IPS DF 6.9 (cell line): Measurements from ENCODE around the gene RASAL2.

Experiments
- DNase-seq: peaks from one replicate; pipeline ENCODE4 v3.0.0-alpha.2; 2013; ENCODE audit warnings: low read depth, low spot score
- H3K27ac ChIP-seq: one replicate; pipeline ENCODE4 v1.5.1; 2013; ENCODE audit warnings: low read length, control low read depth
- H3K27me3 ChIP-seq: 2 replicates; pipeline ENCODE4 v1.6.1; 2013; ENCODE audit warnings: mild to moderate bottlenecking, low read length; ENCODE audit not compliant: control insufficient read depth, insufficient read depth
- H3K36me3 ChIP-seq: 2 replicates; pipeline ENCODE4 v1.6.1; 2013; ENCODE audit warnings: low read length; ENCODE audit not compliant: control insufficient read depth, insufficient read depth
- H3K4me1 ChIP-seq: 2 replicates; pipeline ENCODE4 v1.6.1; 2013; ENCODE audit warnings: low read length; ENCODE audit not compliant: control insufficient read depth, insufficient read depth
- H3K4me3 ChIP-seq: 2 replicates; pipeline ENCODE4 v1.5.1; 2013; ENCODE audit warnings: mild to moderate bottlenecking, low read length
- H3K9me3 ChIP-seq: 2 replicates; pipeline ENCODE4 v1.6.1; 2013; ENCODE audit warnings: low read length, inconsistent platforms; ENCODE audit not compliant: control insufficient read depth, insufficient read depth
- WGBS: extraction: QIAGEN DNeasy Blood & Tissue Kit; methylation state at CpG from one replicate; pipeline ENCODE4 v1.1.7; 2013; ENCODE audit warnings: mixed read lengths, missing lambda C conversion rate; ENCODE audit not compliant: insufficient read length, insufficient coverage; 5-methylcytosine and 5-hydroxymethylcytosine counted together

RASAL2 gene

GRCh38 chr1:178397678-178398077, 303.8 kb downstream of the RASAL2 start:
- no peak for DNase-seq
- H3K27me3 ChIP-seq: no peaks in the 10 kb centered on the region
- no peak overlapping the region for H3K4me3 ChIP-seq
- no peaks in the 10 kb centered on the region for H3K36me3 ChIP-seq
- H3K9me3 ChIP-seq: no peaks in the 10 kb centered on the region
- H3K27ac ChIP-seq: no peak overlapping the region
- WGBS: no CpG with 5 or more reads among the region's 2 CpGs
- peaks cover 3% of the 10 kb centered on the region; the same call in 1 of the 2 replicates for H3K4me1 ChIP-seq

- Histone ChIP-seq H3K9me3 (no peaks in the 10 kb centered on the region), H3K4me3 (no peak overlapping the region), H3K4me1 (peaks cover 3% of the 10 kb centered on the region; the same call in 1 of the 2 replicates), H3K36me3 (no peaks in the 10 kb centered on the region), H3K27me3 (no peaks in the 10 kb centered on the region), H3K27ac (no peak overlapping the region)
- DNase-seq: no peak
- no CpG with 5 or more reads among the region's 4 CpGs for WGBS
Observed at GRCh38 chr1:178399177-178399728, 305.3 kb downstream of the RASAL2 start.

GRCh38 chr1:178405137-178405536, 311.2 kb downstream of the RASAL2 start:
- no peak overlapping the region for H3K27ac ChIP-seq
- no peaks in the 10 kb centered on the region for H3K4me1 ChIP-seq
- H3K36me3 ChIP-seq: no peaks in the 10 kb centered on the region
- H3K9me3 ChIP-seq: no peaks in the 10 kb centered on the region
- no peak for DNase-seq
- no peak overlapping the region for H3K4me3 ChIP-seq
- no peaks in the 10 kb centered on the region for H3K27me3 ChIP-seq
- no CpG with 5 or more reads among the region's 1 CpG for WGBS

- Histone ChIP-seq H3K27me3 (no peaks in the 10 kb centered on the region), H3K4me3 (no peak overlapping the region), H3K9me3 (no peaks in the 10 kb centered on the region), H3K27ac (no peak overlapping the region), H3K4me1 (no peaks in the 10 kb centered on the region), H3K36me3 (no peaks in the 10 kb centered on the region)
- DNase-seq: no peak
- no CpG with 5 or more reads among the region's 2 CpGs for WGBS
Observed at GRCh38 chr1:178407215-178407614, 313.3 kb downstream of the RASAL2 start.

GRCh38 chr1:178407655-178408054, 313.8 kb downstream of the RASAL2 start:
- H3K36me3 ChIP-seq: no peaks in the 10 kb centered on the region
- H3K4me1 ChIP-seq: no peaks in the 10 kb centered on the region
- no peak overlapping the region for H3K4me3 ChIP-seq
- no peaks in the 10 kb centered on the region for H3K27me3 ChIP-seq
- no peak for DNase-seq
- H3K27ac ChIP-seq: no peak overlapping the region
- WGBS: no CpG with 5 or more reads among the region's 4 CpGs
- no peaks in the 10 kb centered on the region for H3K9me3 ChIP-seq

- H3K9me3 ChIP-seq: no peaks in the 10 kb centered on the region
- no peaks in the 10 kb centered on the region for H3K36me3 ChIP-seq
- no CpG with 5 or more reads among the region's 2 CpGs for WGBS
Observed at GRCh38 chr1:178408871-178409270, 315.0 kb downstream of the RASAL2 start.

GRCh38 chr1:178409541-178409940, 315.6 kb downstream of the RASAL2 start:
- DNase-seq: no peak
- no peak overlapping the region for H3K4me3 ChIP-seq
- H3K27me3 ChIP-seq: no peaks in the 10 kb centered on the region
- no peaks in the 10 kb centered on the region for H3K4me1 ChIP-seq
- WGBS: no CpG with 5 or more reads among the region's 2 CpGs
- H3K9me3 ChIP-seq: no peaks in the 10 kb centered on the region
- no peak overlapping the region for H3K27ac ChIP-seq
- H3K36me3 ChIP-seq: no peaks in the 10 kb centered on the region

More at GRCh38 chr1:178408871-178409270, 315.0 kb downstream of the RASAL2 start:
- H3K27me3 ChIP-seq: no peaks in the 10 kb centered on the region
- no peak overlapping the region for H3K27ac ChIP-seq
- H3K4me1 ChIP-seq: no peaks in the 10 kb centered on the region
- DNase-seq: no peak
- H3K4me3 ChIP-seq: no peak overlapping the region

- H3K27me3 ChIP-seq: no peaks in the 10 kb centered on the region
- H3K4me3 ChIP-seq: no peak overlapping the region
- H3K27ac ChIP-seq: no peak overlapping the region
- H3K4me1 ChIP-seq: no peaks in the 10 kb centered on the region
- no peak for DNase-seq
- no CpG with 5 or more reads among the region's 7 CpGs for WGBS
- H3K36me3 ChIP-seq: no peaks in the 10 kb centered on the region
- no peaks in the 10 kb centered on the region for H3K9me3 ChIP-seq
Observed at GRCh38 chr1:178411756-178412399, 318.0 kb downstream of the RASAL2 start.

GRCh38 chr1:178412400-178412770, 318.5 kb downstream of the RASAL2 start:
- Histone ChIP-seq H3K36me3 (no peaks in the 10 kb centered on the region), H3K4me3 (no peak overlapping the region), H3K9me3 (no peaks in the 10 kb centered on the region), H3K27me3 (no peaks in the 10 kb centered on the region), H3K4me1 (no peaks in the 10 kb centered on the region), H3K27ac (no peak overlapping the region)
- DNase-seq: no peak
- no CpG with 5 or more reads among the region's 1 CpG for WGBS

- no peaks in the 10 kb centered on the region for H3K27me3 ChIP-seq
- no peak overlapping the region for H3K27ac ChIP-seq
- no peaks in the 10 kb centered on the region for H3K36me3 ChIP-seq
- no CpG with 5 or more reads among the region's 2 CpGs for WGBS
- H3K4me3 ChIP-seq: no peak overlapping the region
- no peaks in the 10 kb centered on the region for H3K4me1 ChIP-seq
- no peak for DNase-seq
- no peaks in the 10 kb centered on the region for H3K9me3 ChIP-seq
Observed at GRCh38 chr1:178417858-178418257, 324.0 kb downstream of the RASAL2 start.
